HG03558 (cell line): ENCODE data around the gene PBRM1.
"Not testable (repeated sequence)": the region's sequence is repeated elsewhere in the genome, so short reads cannot be mapped to it uniquely, and the experiment has no call there.

Experiments used
- ATAC-seq: cut with Tn5 transposase; IDR thresholded peaks from one replicate; pipeline ENCODE4 v1.9.1; 2021; ENCODE audit warnings: moderate number of reproducible peaks; ENCODE audit not compliant: unreplicated experiment; ENCODE audit errors: extremely low read depth

The PBRM1 gene

GRCh38 chr3:52685709-52686691 is at the start of gene PBRM1, which contains the start of gene GNL3:
PBRM1 (minus strand) TSS chr3:52685913.
GNL3 (plus strand) TSS chr3:52686032; CDS start chr3:52686093, 61 bp downstream.
- ATAC-seq, result peak; percentile 50

GRCh38 chr3:52733256-52733891 is 47.7 kb upstream of the PBRM1 start:
- ATAC-seq, result no peak

GRCh38 chr3:52731590-52731989 is 45.9 kb upstream of the PBRM1 start:
- ATAC-seq, result no peak

DNA sequence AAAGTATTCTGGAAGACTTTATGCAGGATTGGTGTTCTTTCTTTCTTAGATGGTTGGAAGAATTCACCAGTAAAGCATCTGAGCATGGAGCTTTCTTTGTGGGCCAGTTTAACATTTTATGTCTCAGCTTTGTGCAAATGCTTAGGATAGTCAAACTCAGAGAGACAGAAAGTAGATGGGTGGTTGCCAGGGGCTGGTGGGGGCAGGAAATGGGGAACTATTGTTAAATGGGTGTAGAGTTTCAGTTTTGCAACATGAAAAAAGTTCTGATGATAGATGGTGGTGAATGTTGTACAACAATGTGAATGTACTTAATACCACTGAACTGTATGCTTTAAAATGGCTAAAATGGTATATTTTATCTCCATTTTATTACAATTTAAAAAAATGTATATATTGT is 45.0 kb upstream of the PBRM1 start:
- ATAC-seq, result no peak

GRCh38 chr3:52728753-52729152 is 43.0 kb upstream of the PBRM1 start:
- ATAC-seq, result not testable (repeated sequence)

- no peak for ATAC-seq
Observed at GRCh38 chr3:52724511-52724910, 38.8 kb upstream of the PBRM1 start.

GRCh38 chr3:52723935-52724334 is 38.2 kb upstream of the PBRM1 start:
- ATAC-seq, result no peak

GRCh38 chr3:52722491-52722890 is 36.8 kb upstream of the PBRM1 start:
- no peak for ATAC-seq

DNA sequence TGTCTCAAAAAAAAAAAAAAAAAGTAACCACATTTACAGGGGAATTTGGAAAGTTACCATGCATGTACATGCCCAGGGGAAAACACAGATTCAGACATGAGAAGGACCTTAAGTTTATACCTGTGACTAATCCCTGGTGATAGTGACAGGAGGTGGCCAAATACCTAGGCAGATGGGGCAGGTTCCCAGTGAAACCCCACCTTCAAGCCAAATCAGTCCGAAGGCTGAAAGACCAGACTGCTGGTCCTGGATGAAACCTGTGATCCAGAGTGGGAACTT is 36.0 kb upstream of the PBRM1 start:
- no peak for ATAC-seq

DNA sequence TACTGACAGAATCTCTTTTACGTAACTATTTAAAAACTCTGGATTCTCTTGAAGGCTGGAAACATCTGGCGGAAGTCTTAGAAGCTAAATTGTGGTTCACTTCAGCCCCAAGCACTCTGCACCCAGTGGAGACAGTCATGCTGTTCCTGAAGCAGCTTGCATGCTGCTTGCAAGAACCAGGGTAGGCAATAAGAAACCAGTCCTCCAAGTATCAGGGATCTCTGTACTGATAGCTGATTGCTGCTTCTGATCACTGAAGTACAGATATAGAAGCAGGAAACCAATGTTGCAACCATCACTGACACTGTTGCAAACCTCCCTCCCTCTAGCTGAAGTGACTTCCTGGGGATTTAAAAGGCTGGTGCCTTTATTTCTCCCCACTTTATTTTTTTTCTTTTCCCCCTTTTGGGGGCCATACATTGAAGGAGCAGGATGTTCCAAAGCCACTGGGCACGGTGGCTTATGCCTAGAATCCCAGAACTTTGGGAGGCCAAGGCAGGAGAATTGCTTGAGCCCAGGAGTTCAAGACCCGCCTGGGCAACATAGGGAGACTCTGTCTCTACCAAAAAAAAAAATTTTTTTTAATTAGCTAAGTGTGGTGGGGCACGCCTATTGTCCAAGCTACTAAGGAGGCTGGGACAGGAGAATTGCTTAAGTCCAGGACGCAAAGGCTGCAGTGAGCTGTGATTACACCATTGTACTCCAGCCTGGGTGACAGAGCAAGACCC is 35.5 kb upstream of the PBRM1 start:
- no peak for ATAC-seq

DNA sequence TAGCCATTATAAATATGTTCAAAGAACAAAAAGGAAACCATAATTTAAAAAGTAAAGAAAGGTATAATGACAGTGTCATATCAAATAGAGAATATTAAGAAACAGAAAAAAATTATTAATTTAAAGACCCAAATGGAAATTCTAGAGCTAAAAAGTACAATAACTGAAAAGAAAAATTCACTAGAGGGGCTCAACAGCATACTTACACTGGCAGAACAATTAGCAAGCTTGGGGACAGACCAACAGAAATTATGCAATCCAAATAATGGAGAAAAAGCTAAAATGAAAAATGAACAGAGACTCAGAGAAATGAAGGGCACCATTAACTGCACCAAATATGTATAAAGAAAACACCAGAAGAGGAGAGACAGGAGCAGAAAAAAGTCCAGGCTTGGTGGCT is 33.9 kb upstream of the PBRM1 start:
- ATAC-seq, result no peak

DNA sequence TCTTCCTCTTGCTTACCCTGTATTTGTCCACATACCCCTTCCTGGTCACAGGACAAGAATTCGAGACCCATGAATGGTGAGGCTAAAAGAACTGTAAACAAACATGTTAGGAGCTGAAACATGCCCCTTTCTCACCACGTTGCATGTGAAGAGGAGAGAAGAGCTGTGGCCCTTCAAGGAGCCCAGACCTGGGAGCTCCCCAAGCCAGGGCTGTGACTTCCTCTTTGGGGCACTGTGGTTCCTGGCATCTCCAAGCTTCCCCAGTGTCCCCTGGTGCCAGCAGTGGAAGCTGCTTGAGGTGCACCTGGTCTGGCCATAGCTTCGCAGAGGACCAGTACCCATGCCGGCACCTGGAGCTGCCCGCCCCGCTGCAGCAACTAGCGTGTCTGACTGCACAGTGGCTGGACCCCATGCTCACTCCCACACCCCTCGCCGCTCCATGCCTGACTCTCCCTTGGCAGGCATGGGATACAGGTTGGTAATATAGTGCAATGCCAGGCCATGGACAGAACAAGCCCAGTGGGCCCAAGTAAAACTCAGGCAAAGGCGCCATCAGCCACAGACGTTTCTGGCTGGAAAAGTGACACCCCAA is 30.1 kb upstream of the PBRM1 start:
- no peak for ATAC-seq

GRCh38 chr3:52714335-52715302 is 28.9 kb upstream of the PBRM1 start:
- ATAC-seq, result no peak

GRCh38 chr3:52712291-52713212 is 26.8 kb upstream of the PBRM1 start:
- ATAC-seq, result no peak

DNA sequence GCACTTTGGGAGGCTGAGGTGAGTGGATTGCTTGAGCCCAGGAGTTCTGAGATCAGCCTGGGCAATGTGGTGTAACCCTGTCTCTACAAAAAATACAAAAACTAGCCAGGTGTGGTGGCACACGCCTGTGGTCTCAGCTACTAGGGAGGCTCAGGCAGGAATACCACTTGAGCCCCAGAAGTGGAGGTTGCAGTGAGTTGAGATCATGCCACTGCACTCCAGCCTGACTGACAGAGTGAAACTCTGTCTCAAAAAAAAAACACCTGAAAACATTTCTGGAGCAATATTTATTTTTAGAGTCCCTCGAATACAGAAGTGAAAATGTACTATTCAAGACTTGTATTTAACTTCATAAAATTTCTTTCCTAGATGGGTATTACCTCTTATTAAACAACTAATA is 24.8 kb upstream of the PBRM1 start:
- no peak for ATAC-seq

DNA sequence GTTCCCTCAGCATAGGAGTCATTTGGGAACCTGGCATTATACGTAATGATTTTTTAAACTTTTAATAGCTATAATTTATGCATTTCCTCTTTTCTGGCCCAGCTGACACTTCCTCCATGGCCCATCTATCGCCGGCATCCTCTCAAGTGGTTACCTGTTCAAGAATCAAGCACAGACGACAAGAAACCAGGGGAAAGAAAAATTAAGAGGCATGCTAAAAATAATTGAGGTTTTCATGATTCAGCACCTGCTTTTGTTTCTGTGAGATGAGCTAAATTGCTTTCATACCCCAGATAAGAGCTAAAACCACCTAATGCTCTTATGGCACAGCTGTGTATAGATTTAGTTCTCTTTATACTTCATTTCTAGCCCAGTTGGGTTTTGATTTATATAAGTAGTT is 21.9 kb upstream of the PBRM1 start:
- ATAC-seq, result no peak

DNA sequence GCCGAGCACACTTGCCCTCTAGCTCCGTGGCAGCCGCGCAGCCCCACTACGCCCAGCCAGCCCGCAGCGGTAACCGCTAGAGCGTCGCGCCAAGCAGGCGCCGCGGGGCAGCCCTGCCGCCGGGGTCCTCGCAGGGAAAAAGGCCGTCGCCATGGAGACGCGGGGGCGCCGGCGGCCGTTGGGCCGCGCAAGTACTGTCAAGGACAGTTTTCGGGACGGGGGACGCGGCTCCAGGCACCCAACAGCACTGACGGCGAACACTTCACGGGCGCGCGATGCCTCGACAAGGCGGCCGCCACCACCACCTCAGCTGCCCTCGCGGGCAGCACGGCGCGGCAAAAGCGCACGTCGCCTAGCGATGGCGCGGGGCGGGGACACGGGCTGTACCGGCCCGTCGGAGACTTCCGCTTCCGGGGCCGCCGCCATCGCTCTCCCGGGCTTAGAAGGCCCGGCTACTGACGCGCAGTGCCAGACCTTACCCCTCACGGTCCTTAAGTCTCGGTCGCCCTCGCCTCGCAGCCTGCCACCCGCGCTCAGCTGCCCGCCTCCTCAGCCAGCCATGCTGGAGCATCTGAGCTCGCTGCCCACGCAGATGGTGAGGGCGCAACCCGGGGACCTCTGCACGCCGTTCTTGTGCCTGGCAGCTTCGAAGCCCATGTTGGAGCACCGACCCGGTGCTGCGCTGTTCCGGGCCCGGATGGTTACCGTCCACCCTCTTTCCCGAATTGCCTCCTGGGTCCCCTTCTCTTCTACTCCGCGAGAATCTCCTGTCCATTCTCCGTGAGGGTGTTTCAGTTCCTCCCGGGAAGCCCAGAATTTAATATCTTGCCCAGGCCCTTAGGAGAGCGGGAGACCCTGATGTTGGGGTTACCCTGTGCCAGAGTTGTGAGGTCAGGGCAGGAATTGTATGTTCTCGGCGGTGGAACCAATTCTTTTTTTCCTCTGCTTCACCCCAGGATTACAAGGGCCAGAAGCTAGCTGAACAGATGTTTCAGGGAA is 20.3 kb upstream of the PBRM1 start, which contains the start of the genes GLT8D1 and SPCS1:
Gene GLT8D1 (minus strand): TSS at position 104 of the 999 bp plus-strand sequence. CDS start 5,331 bp downstream, outside the sequence.
Gene SPCS1 (plus strand): TSS at position 419 of the 999 bp plus-strand sequence. CDS start 141 bp downstream, at position 560.
- peak; percentile 51 for ATAC-seq
